Mesendoderm (in vitro differentiated cells): ENCODE data around the gene LEKR1.
"Not testable (repeated sequence)": the region's sequence is repeated elsewhere in the genome, so short reads cannot be mapped to it uniquely, and the experiment has no call there.

Source experiments
- DNase-seq: peaks from one replicate; pipeline ENCODE4 v3.0.0; 2013
- H2AK5ac ChIP-seq: 2 replicates; pipeline ENCODE4 v1.6.1; 2013; ENCODE audit warnings: low read length, inconsistent platforms
- H2BK120ac ChIP-seq: 2 replicates; pipeline ENCODE4 v1.6.1; 2013; ENCODE audit warnings: low read depth, mild to moderate bottlenecking, low read length, moderate library complexity, mixed read lengths
- H2BK15ac ChIP-seq: replicated peaks from 2 replicates; pipeline ENCODE4 v1.6.1; 2013; ENCODE audit warnings: low read depth, mild to moderate bottlenecking, moderate library complexity
- H2BK5ac ChIP-seq: 2 replicates; pipeline ENCODE4 v1.6.1; 2013; ENCODE audit warnings: low read length, inconsistent platforms
- H3K18ac ChIP-seq: 2 replicates; pipeline ENCODE4 v1.6.1; 2013; ENCODE audit warnings: mild to moderate bottlenecking, low read length, mixed read lengths
- H3K23ac ChIP-seq: one replicate; pipeline ENCODE4 v1.6.1; 2013; ENCODE audit warnings: low read length
- H3K27ac ChIP-seq: 2 replicates; pipeline ENCODE4 v1.5.1; 2013; ENCODE audit warnings: low read depth, mild to moderate bottlenecking, inconsistent platforms, low read length, moderate library complexity
- H3K27me3 ChIP-seq: 2 replicates; pipeline ENCODE4 v1.6.1; 2013; ENCODE audit warnings: low read length, control low read depth, mild to moderate bottlenecking, inconsistent platforms; ENCODE audit not compliant: insufficient read depth, poor library complexity
- H3K36me3 ChIP-seq: 2 replicates; pipeline ENCODE4 v1.6.1; 2013; ENCODE audit warnings: low read length, inconsistent platforms; ENCODE audit not compliant: control insufficient read depth, insufficient read depth
- H3K4ac ChIP-seq: one replicate; pipeline ENCODE4 v1.6.1; 2013; ENCODE audit warnings: low read depth, mild to moderate bottlenecking, low read length, moderate library complexity
- H3K4me1 ChIP-seq: 2 replicates; pipeline ENCODE4 v1.6.1; 2013; ENCODE audit warnings: low read depth, low read length, inconsistent platforms; ENCODE audit not compliant: control insufficient read depth
- H3K4me2 ChIP-seq: 2 replicates; pipeline ENCODE4 v1.6.1; 2013; ENCODE audit warnings: low read length
- H3K4me3 ChIP-seq: 2 replicates; pipeline ENCODE4 v1.5.1; 2013; ENCODE audit warnings: mild to moderate bottlenecking, low read length
- H3K56ac ChIP-seq: one replicate; pipeline ENCODE4 v1.6.1; 2013; ENCODE audit warnings: low read length
- H3K79me1 ChIP-seq: 2 replicates; pipeline ENCODE4 v1.6.1; 2013; ENCODE audit warnings: low read length, inconsistent platforms
- H3K79me2 ChIP-seq: 2 replicates; pipeline ENCODE4 v1.6.1; 2013; ENCODE audit warnings: mild to moderate bottlenecking, low read length; ENCODE audit not compliant: control insufficient read depth, insufficient read depth
- H3K9ac ChIP-seq: 2 replicates; pipeline ENCODE4 v1.6.1; 2013; ENCODE audit warnings: low read length, inconsistent platforms
- H4K5ac ChIP-seq: one replicate; pipeline ENCODE4 v1.6.1; 2013; ENCODE audit warnings: low read length
- H4K8ac ChIP-seq: one replicate; pipeline ENCODE4 v1.6.1; 2013; ENCODE audit warnings: low read depth, mild to moderate bottlenecking, control low read depth, low read length, moderate library complexity
- WGBS: extraction: QIAGEN DNeasy Blood & Tissue Kit; methylation state at CpG from one replicate; pipeline ENCODE4 v1.1.7; 2013; ENCODE audit warnings: low lambda C conversion rate, missing lambda C conversion rate; ENCODE audit not compliant: insufficient coverage; ENCODE audit errors: extremely low coverage; 5-methylcytosine and 5-hydroxymethylcytosine counted together

Gene LEKR1

DNA sequence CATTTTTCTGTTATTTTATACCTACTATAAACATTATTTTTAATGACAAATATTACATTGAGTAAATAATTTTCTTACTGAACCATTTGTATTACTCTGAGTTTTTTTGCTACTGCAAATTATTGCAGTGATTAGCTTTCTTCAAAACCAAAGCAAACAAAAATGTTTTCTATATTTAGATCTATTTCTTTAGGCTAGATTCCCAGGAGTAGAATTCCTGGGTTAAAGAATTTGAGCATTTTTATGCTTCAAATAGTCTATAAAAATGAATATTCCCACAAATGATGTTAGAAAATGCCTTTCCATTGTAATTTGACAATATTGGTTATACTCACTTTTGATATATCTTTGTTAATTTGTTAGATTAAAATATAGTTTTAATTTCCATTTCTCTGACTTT, 76.8 kb downstream of the LEKR1 start:
- no peak for DNase-seq
- Histone ChIP-seq H3K18ac (no peak overlapping the region), H3K27me3 (no peaks in the 10 kb centered on the region), H2AK5ac (no peak overlapping the region), H2BK15ac (no peak overlapping the region), H3K79me1 (no peaks in the 10 kb centered on the region), H3K56ac (no peak overlapping the region), H3K4me2 (no peak overlapping the region), H3K4me1 (no peaks in the 10 kb centered on the region), H3K79me2 (no peaks in the 10 kb centered on the region), H3K23ac (no peak overlapping the region), H2BK120ac (no peak overlapping the region), H3K36me3 (no peaks in the 10 kb centered on the region), H3K9ac (no peak overlapping the region), H4K5ac (no peak overlapping the region), H2BK5ac (no peak overlapping the region), H3K27ac (no peak overlapping the region), H3K4me3 (no peak overlapping the region), H4K8ac (no peak overlapping the region), H3K4ac (no peak overlapping the region)

GRCh38 chr3:156906275-156906674, 80.1 kb downstream of the LEKR1 start:
- H4K8ac ChIP-seq = no peak overlapping the region
- no peak overlapping the region for H2BK15ac ChIP-seq
- no peaks in the 10 kb centered on the region for H3K27me3 ChIP-seq
- no peak overlapping the region for H2BK5ac ChIP-seq
- no peak overlapping the region for H3K4ac ChIP-seq
- no peak overlapping the region for H3K23ac ChIP-seq
- no peak overlapping the region for H3K9ac ChIP-seq
- H3K79me2 ChIP-seq = no peaks in the 10 kb centered on the region
- no peak overlapping the region for H4K5ac ChIP-seq
- no peak overlapping the region for H3K18ac ChIP-seq
- no peak overlapping the region for H3K4me3 ChIP-seq
- H3K36me3 ChIP-seq = no peaks in the 10 kb centered on the region
- no peak overlapping the region for H3K56ac ChIP-seq
- H3K79me1 ChIP-seq = no peaks in the 10 kb centered on the region
- no peak overlapping the region for H3K27ac ChIP-seq
- WGBS = no CpG with 5 or more reads among the region's 2 CpGs
- no peak overlapping the region for H2BK120ac ChIP-seq
- H3K4me1 ChIP-seq = no peaks in the 10 kb centered on the region
- DNase-seq = no peak
- H3K4me2 ChIP-seq = no peak overlapping the region
- no peak overlapping the region for H2AK5ac ChIP-seq

GRCh38 chr3:156908398-156908797, 82.2 kb downstream of the LEKR1 start:
- Histone ChIP-seq H3K56ac (no peak overlapping the region), H3K36me3 (no peaks in the 10 kb centered on the region), H3K4me3 (no peak overlapping the region), H3K4me2 (no peak overlapping the region), H2BK15ac (no peak overlapping the region), H3K79me1 (no peaks in the 10 kb centered on the region), H3K9ac (no peak overlapping the region), H4K8ac (no peak overlapping the region), H2AK5ac (no peak overlapping the region), H4K5ac (no peak overlapping the region), H3K27ac (no peak overlapping the region), H3K79me2 (no peaks in the 10 kb centered on the region), H3K4me1 (no peaks in the 10 kb centered on the region), H3K18ac (no peak overlapping the region), H3K23ac (no peak overlapping the region), H3K4ac (no peak overlapping the region), H2BK120ac (no peak overlapping the region), H2BK5ac (no peak overlapping the region), H3K27me3 (no peaks in the 10 kb centered on the region)
- no CpG with 5 or more reads among the region's 1 CpG for WGBS
- no peak for DNase-seq

DNA sequence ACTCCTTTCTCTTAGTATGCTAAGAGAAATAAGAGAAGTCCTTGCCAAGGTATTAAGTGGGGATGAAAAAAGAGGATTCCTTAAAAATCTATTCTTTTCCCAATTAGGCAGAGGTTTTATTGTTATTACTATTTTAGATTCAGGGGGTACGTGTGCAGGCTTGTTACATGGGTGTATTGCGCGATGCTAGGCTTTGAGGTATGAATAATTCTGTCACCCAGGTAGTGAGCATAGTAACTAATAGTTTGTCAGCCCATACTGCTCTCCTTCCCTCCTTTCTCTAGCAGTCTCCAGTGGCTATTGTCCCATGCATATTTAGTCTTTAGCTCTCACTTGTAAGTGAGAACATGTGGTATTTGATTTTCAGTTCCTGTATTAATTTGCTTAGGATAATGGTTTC, 83.9 kb downstream of the LEKR1 start:
- H4K8ac ChIP-seq = no peak overlapping the region
- H3K4me3 ChIP-seq = no peak overlapping the region
- no peaks in the 10 kb centered on the region for H3K79me2 ChIP-seq
- H3K23ac ChIP-seq = no peak overlapping the region
- no peak overlapping the region for H3K27ac ChIP-seq
- H2AK5ac ChIP-seq = no peak overlapping the region
- no peaks in the 10 kb centered on the region for H3K4me1 ChIP-seq
- no peak overlapping the region for H4K5ac ChIP-seq
- no peak overlapping the region for H3K56ac ChIP-seq
- no peak for DNase-seq
- H3K27me3 ChIP-seq = no peaks in the 10 kb centered on the region
- H3K4me2 ChIP-seq = no peak overlapping the region
- H2BK120ac ChIP-seq = no peak overlapping the region
- no peaks in the 10 kb centered on the region for H3K79me1 ChIP-seq
- H3K4ac ChIP-seq = no peak overlapping the region
- no peak overlapping the region for H3K18ac ChIP-seq
- H3K36me3 ChIP-seq = no peaks in the 10 kb centered on the region
- no CpG with 5 or more reads among the region's 3 CpGs for WGBS
- no peak overlapping the region for H2BK15ac ChIP-seq
- H2BK5ac ChIP-seq = no peak overlapping the region
- H3K9ac ChIP-seq = no peak overlapping the region

DNA sequence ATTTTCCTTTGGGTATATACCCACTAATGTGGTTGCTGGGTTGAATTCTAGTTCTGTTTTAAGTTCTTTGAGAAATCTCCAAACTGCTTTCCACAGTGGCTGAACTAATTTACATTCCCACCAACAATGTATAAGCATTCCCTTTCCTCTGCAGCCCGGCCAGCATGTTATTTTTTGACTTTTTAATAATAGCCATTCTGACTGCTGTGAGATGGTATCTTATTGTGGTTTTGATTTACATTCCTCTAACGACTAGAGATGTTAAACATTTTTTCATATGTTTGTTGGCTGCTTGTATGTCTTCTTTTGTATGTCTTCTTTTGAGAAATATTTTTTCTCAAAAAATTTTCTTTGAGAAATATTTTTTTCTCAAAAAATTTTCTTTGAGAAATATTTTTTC, 84.7 kb downstream of the LEKR1 start:
- not testable (repeated sequence) for H3K4ac ChIP-seq, H4K5ac ChIP-seq, H2BK5ac ChIP-seq, H3K36me3 ChIP-seq, H4K8ac ChIP-seq, H3K9ac ChIP-seq, H3K27me3 ChIP-seq, H3K79me1 ChIP-seq, H3K18ac ChIP-seq, H3K4me2 ChIP-seq, H3K4me3 ChIP-seq, H3K27ac ChIP-seq, H3K4me1 ChIP-seq, DNase-seq, H2BK15ac ChIP-seq, H2BK120ac ChIP-seq, H3K56ac ChIP-seq, H3K23ac ChIP-seq, H2AK5ac ChIP-seq, H3K79me2 ChIP-seq
- WGBS = no CpG with 5 or more reads among the region's 2 CpGs

GRCh38 chr3:156914300-156914699, 88.1 kb downstream of the LEKR1 start:
- H3K4me1 ChIP-seq, H3K79me1 ChIP-seq, H3K27ac ChIP-seq, H3K4me2 ChIP-seq, H2BK5ac ChIP-seq, H3K9ac ChIP-seq, H3K56ac ChIP-seq, H3K79me2 ChIP-seq, H3K23ac ChIP-seq, H2AK5ac ChIP-seq, H3K4ac ChIP-seq, H3K4me3 ChIP-seq, H3K36me3 ChIP-seq, H3K18ac ChIP-seq, H4K8ac ChIP-seq, H2BK120ac ChIP-seq, H4K5ac ChIP-seq, H3K27me3 ChIP-seq, DNase-seq, H2BK15ac ChIP-seq: not testable (repeated sequence)
- WGBS = no CpG with 5 or more reads among the region's 2 CpGs
